ENCODE measurements around the gene HEATR5A. TPM values are rescaled to one million over a fixed set of nuclear protein-coding genes. Genes with fewer than 3 reads are reported as not detected.

The HEATR5A gene
- total and polyA plus RNA-seq, 2 of the 13 experiments (the other 11 are each of a cell fraction or from before 2014, with no cell fraction given), result 36.4 to 105 TPM

DNA sequence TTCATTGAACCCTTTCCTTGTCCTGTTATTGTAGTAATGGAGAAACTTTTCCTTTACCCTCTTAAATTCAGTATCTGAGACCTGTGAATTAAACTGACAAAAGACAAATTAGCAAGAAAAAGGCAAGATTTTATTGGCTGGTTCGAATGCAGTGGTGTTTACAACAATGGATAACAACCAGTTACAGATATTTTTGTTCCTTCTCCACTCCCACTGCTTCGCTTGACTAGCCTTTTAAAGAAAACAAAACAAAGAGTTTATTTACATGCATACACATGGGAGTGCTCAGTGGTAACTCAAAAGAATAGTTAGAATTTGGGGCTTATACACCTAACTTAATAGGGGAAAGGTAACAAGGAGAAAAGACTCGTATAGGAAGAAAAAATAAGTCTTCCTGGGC is 175.7 kb downstream of the HEATR5A start:
- no peaks in the 10 kb centered on the region for H3K27me3 ChIP-seq (ENCODE audit: control insufficient read depth in 1 of 2, insufficient read depth in 2 of 2, low read length in 2 of 2)
- BruUV-seq (replicated peaks), result no TSS peak
- H3K4me2 ChIP-seq (ENCODE audit: low read depth, low read length), result no peak overlapping the region
- no peak for ATAC-seq
- ChIA-PET POLR2A (interaction anchor here (1.3 kb wide), 1 partner anchor 37 kb away, joined by 6 read pairs; the partner anchor contains the start of gene HECTD1), CTCF (ENCODE audit: low intra/inter-chr PET ratio, low total read pairs) (interaction anchor here (0.7 kb wide), 1 partner anchor 37 kb away, joined by 3 read pairs; the partner anchor contains the start of gene HECTD1)
- 75% methylated on average over 3 of the region's 3 CpGs for WGBS (ENCODE audit: low lambda C conversion rate)
- TF ChIP-seq ZSCAN30 (CRISPR knock-in tag; IDR thresholded peaks at IDR 0.05), result no peak
- no peak for TF ChIP-seq FOXA3 (CRISPR knock-in tag; IDR thresholded peaks at IDR 0.05)
- 0 out of 2 replicates have a peak, but pooled peaks have one; percentile 10 for TF ChIP-seq SMARCC2 (IDR thresholded peaks at IDR 0.05)
- TF ChIP-seq ZNF281 (CRISPR knock-in tag; IDR thresholded peaks at IDR 0.05; ENCODE audit: borderline replicate concordance), result no peak
- TF ChIP-seq ZNF235 (CRISPR knock-in tag; IDR thresholded peaks at IDR 0.05; ENCODE audit: borderline replicate concordance), result no peak
- peaks cover 27% of the 10 kb centered on the region for H3K4me1 ChIP-seq (ENCODE audit: insufficient read depth, low read length)
- in situ Hi-C loops (cut with HindIII; ENCODE audit: extremely low pct_ligation_motif_present, low pct_unique_long_range_greater_than_20kb) (no loop called here), intact Hi-C loops (cut with micrococcal nuclease; ENCODE audit: unreplicated experiment) (loop anchor here (5.0 kb wide), 1 partner anchor 743 kb away; no protein-coding TSS in a partner anchor)
- H2AFZ ChIP-seq (ENCODE audit: low read length), result no peak overlapping the region
- H3K9me3 ChIP-seq (ENCODE audit: low read length), result no peaks in the 10 kb centered on the region
- H3K4me3 ChIP-seq (replicated peaks in 1 of 3; ENCODE audit: insufficient read depth in 1 of 3, low read depth in 2 of 3, low read length in 3 of 3), result no peak overlapping the region
- no peak for DNase-seq (ENCODE audit: low spot score)
- H4K20me1 ChIP-seq (ENCODE audit: insufficient read depth, low read length), result no peaks in the 10 kb centered on the region
- H3K36me3 ChIP-seq (replicated peaks in 1 of 2; ENCODE audit: control insufficient read depth in 1 of 2, insufficient read depth in 2 of 2, low read length in 2 of 2), result no peaks in the 10 kb centered on the region
- no peaks in the 10 kb centered on the region for H3K79me2 ChIP-seq (ENCODE audit: insufficient read depth, low read length)
- no peak overlapping the region for H3K27ac ChIP-seq (ENCODE audit: extremely low read length, insufficient read depth, low read length)
- no peak overlapping the region for H3K9ac ChIP-seq (ENCODE audit: insufficient read depth, low read depth, low read length)
- FAIRE-seq, result no peak

DNA sequence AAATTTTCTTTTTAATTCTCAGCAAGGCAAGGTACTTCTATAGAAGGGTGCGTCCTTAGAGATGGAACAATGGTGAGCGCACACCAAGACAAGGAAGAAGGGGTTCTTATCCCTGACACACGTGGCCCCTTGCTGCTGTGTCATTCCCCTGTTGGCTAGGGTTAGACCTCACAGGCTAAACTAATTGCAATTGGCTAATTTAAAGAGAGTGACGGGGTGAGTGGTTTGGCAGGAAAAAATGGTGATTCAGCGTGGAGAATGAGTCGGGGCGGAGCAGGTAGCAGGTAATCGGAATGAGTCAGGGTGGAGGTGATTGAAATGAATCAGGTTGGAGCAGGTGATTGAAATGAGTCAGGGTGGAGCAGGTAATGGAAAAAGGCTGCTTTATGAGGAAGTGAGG is 176.5 kb downstream of the HEATR5A start:
- ATAC-seq (no peak), DNase-seq (ENCODE audit: low spot score) (no peak), FAIRE-seq (no peak)
- Histone ChIP-seq H3K4me3 (replicated peaks in 1 of 3; ENCODE audit: insufficient read depth in 1 of 3, low read depth in 2 of 3, low read length in 3 of 3) (no peak overlapping the region), H3K9me3 (ENCODE audit: low read length) (no peaks in the 10 kb centered on the region), H3K4me2 (ENCODE audit: low read depth, low read length) (no peak overlapping the region), H3K4me1 (ENCODE audit: insufficient read depth, low read length) (peaks cover 27% of the 10 kb centered on the region), H3K36me3 (replicated peaks in 1 of 2; ENCODE audit: control insufficient read depth in 1 of 2, insufficient read depth in 2 of 2, low read length in 2 of 2) (no peaks in the 10 kb centered on the region), H3K79me2 (ENCODE audit: insufficient read depth, low read length) (no peaks in the 10 kb centered on the region), H2AFZ (ENCODE audit: low read length) (no peak overlapping the region), H4K20me1 (ENCODE audit: insufficient read depth, low read length) (no peaks in the 10 kb centered on the region), H3K27me3 (ENCODE audit: control insufficient read depth in 1 of 2, insufficient read depth in 2 of 2, low read length in 2 of 2) (no peaks in the 10 kb centered on the region), H3K27ac (ENCODE audit: extremely low read length, insufficient read depth, low read length) (no peak overlapping the region), H3K9ac (ENCODE audit: insufficient read depth, low read depth, low read length) (no peak overlapping the region)
- CTCF ChIA-PET (ENCODE audit: low intra/inter-chr PET ratio, low total read pairs), result no interaction called here
- in situ Hi-C loops (cut with HindIII; ENCODE audit: extremely low pct_ligation_motif_present, low pct_unique_long_range_greater_than_20kb), result no loop called here
- 95% methylated on average over 8 of the region's 8 CpGs for WGBS (ENCODE audit: low lambda C conversion rate)
- POLR2A ChIA-PET, result interaction anchor here (1.2 kb wide), 1 partner anchor 14 kb away, joined by 3 read pairs; no protein-coding TSS in a partner anchor
- intact Hi-C loops (cut with micrococcal nuclease; ENCODE audit: unreplicated experiment), result no loop called here
- TF ChIP-seq RBFOX2 (IDR thresholded peaks at IDR 0.05; ENCODE audit: low read depth, low read length) (no peak), ZEB1 (IDR thresholded peaks at IDR 0.05; ENCODE audit: insufficient replicate concordance, low read depth) (peak; percentile 44), PPARG (CRISPR knock-in tag; conservative IDR thresholded peaks at IDR 0.05) (no peak), ZNF619 (CRISPR knock-in tag; IDR thresholded peaks at IDR 0.05) (0 out of 2 replicates have a peak, but pooled peaks have one; percentile 30), RFX3 (CRISPR knock-in tag; IDR thresholded peaks at IDR 0.05) (no peak), HIVEP1 (CRISPR knock-in tag; IDR thresholded peaks at IDR 0.05) (0 out of 2 replicates have a peak, but pooled peaks have one; percentile 47), BORCS8-MEF2B (CRISPR knock-in tag; IDR thresholded peaks at IDR 0.05) (no peak), POGZ (CRISPR knock-in tag; IDR thresholded peaks at IDR 0.05) (peak; percentile 49; the same call in 1 of the 2 replicates)
- no TSS peak for BruUV-seq (replicated peaks)
